AG09319 (cell line): ENCODE data around the gene CAMTA1.

Experiments
- DNase-seq: peaks from one replicate; pipeline ENCODE4 v3.0.0-alpha.2; 2010; ENCODE audit warnings: low read depth; ENCODE audit errors: extremely low read depth
- CTCF ChIP-seq: IDR thresholded peaks from 2 replicates; pipeline ENCODE4 v1.5.1; 2011; ENCODE audit warnings: low read depth, mild to moderate bottlenecking, inconsistent platforms, low read length, moderate library complexity

The CAMTA1 gene

GRCh38 chr1:7018826-7019225, 233.6 kb downstream of the CAMTA1 start:
- TF ChIP-seq CTCF = no peak
- DNase-seq = no peak

GRCh38 chr1:7019510-7019909, 234.3 kb downstream of the CAMTA1 start:
- no peak for TF ChIP-seq CTCF
- DNase-seq = no peak

- no peak for TF ChIP-seq CTCF
- DNase-seq = no peak
Measured at GRCh38 chr1:7022058-7022457, 236.8 kb downstream of the CAMTA1 start.

GRCh38 chr1:7025013-7025412, 239.8 kb downstream of the CAMTA1 start:
- TF ChIP-seq CTCF = no peak
- DNase-seq = no peak

- DNase-seq = no peak
Measured at GRCh38 chr1:7026169-7026568, 240.9 kb downstream of the CAMTA1 start.

GRCh38 chr1:7032992-7033391, 247.7 kb downstream of the CAMTA1 start:
- no peak for TF ChIP-seq CTCF
- DNase-seq = no peak

More at GRCh38 chr1:7026169-7026568, 240.9 kb downstream of the CAMTA1 start:
- no peak for TF ChIP-seq CTCF

GRCh38 chr1:7036386-7036785, 251.1 kb downstream of the CAMTA1 start:
- DNase-seq = no peak
- TF ChIP-seq CTCF = no peak
